Measurements from ENCODE around the gene VKORC1L1.

DNA sequence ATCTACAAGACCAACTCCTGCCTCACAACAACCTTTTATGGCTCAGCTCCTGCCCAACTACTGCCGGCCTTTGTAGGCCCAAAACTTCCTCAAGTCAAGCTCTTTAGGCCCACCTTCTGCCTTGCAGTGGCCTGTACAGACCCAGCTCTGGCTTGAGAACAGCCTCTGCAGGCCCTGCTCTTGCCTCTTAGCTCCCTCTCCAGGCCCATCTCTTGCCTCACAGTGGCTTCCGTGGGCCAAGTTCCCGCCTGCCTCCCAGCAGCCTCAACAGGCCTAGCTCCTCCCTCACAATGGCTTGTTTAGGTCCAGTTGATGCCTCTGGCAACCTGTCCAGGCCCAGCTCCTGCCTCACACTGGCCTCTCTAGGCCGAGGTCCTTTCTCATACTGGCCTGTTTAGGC lies 32.4 kb upstream of the VKORC1L1 start:
- TF ChIP-seq, protein P1, sequence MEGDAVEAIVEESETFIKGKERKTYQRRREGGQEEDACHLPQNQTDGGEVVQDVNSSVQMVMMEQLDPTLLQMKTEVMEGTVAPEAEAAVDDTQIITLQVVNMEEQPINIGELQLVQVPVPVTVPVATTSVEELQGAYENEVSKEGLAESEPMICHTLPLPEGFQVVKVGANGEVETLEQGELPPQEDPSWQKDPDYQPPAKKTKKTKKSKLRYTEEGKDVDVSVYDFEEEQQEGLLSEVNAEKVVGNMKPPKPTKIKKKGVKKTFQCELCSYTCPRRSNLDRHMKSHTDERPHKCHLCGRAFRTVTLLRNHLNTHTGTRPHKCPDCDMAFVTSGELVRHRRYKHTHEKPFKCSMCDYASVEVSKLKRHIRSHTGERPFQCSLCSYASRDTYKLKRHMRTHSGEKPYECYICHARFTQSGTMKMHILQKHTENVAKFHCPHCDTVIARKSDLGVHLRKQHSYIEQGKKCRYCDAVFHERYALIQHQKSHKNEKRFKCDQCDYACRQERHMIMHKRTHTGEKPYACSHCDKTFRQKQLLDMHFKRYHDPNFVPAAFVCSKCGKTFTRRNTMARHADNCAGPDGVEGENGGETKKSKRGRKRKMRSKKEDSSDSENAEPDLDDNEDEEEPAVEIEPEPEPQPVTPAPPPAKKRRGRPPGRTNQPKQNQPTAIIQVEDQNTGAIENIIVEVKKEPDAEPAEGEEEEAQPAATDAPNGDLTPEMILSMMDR (IDR thresholded peaks at IDR 0.05) = no peak
- no peak for TF ChIP-seq POLR2A (IDR thresholded peaks at IDR 0.05)
- no peak for TF ChIP-seq POLR2AphosphoS5 (IDR thresholded peaks at IDR 0.05)
- TF ChIP-seq EP300 (IDR thresholded peaks at IDR 0.05; ENCODE audit: low read depth) = no peak
